Cardiac muscle cell (in vitro differentiated cells and primary cell): ENCODE measurements around the gene AP4B1. TPM values are rescaled to one million over a fixed set of nuclear protein-coding genes. Genes with fewer than 3 reads are reported as not detected.

Source experiments
- DNase-seq, 2 donors: peaks; one replicate each; pipeline versions ENCODE4 v3.0.0 to v3.0.0-alpha.2; 2010 to 2017; ENCODE audit warnings: low read depth in 1 of 2, low spot score in 1 of 2
- H3K27ac ChIP-seq: fragments of 200-600 bp; sonication (generic); 2 replicates; pipeline ENCODE4 v1.5.1; 2016
- H3K27me3 ChIP-seq: fragments of 200-600 bp; sonication (generic); 2 replicates; pipeline ENCODE4 v1.6.0; 2016; ENCODE audit warnings: control low read depth
- H3K36me3 ChIP-seq: fragments of 200-600 bp; sonication (generic); 2 replicates; pipeline ENCODE4 v1.5.1; 2016; ENCODE audit warnings: control low read depth
- H3K4me1 ChIP-seq: fragments of 200-600 bp; sonication (generic); 2 replicates; pipeline ENCODE4 v1.8.1; 2017; ENCODE audit warnings: low read depth, mild to moderate bottlenecking, mixed run types
- H3K4me3 ChIP-seq: fragments of 200-600 bp; sonication (generic); 2 replicates; pipeline ENCODE4 v1.5.1; 2016; ENCODE audit warnings: mild to moderate bottlenecking
- H3K9me3 ChIP-seq: fragments of 200-600 bp; sonication (generic); 2 replicates; pipeline ENCODE4 v1.5.1; 2017; ENCODE audit warnings: low read depth, mild to moderate bottlenecking, control low read depth
- CTCF ChIP-seq: IDR thresholded peaks from 2 replicates; pipeline ENCODE4 v1.5.1; 2012; ENCODE audit warnings: low read depth, mild to moderate bottlenecking, low read length
- polyA plus RNA-seq: library from polyadenylated mRNA; unstranded; fragments of >200 nt; fragmentation: Nextera tagmentation; extraction: Ambion mirVana; gene quantifications from 2 replicates; pipeline ENCODE4 v1.2.1, GENCODE V29; 2016
- total RNA-seq: library from RNA; depleted of rRNA; stranded (reverse); fragments of >200 nt; gene quantifications from 2 replicates; pipeline ENCODE4 v1.2.3, GENCODE V29; 2016

The AP4B1 gene
- total and polyA plus RNA-seq, 2 experiments from 2014 or later, result 18.3 to 18.8 TPM

- Histone ChIP-seq H3K27ac (no peak overlapping the region), H3K4me1 (peaks cover 5% of the 10 kb centered on the region), H3K4me3 (no peak overlapping the region), H3K27me3 (no peaks in the 10 kb centered on the region), H3K36me3 (no peaks in the 10 kb centered on the region), H3K9me3 (no peaks in the 10 kb centered on the region)
- TF ChIP-seq CTCF, result no peak
- DNase-seq, result no peak
Observed at GRCh38 chr1:113879739-113880038, 24.9 kb downstream of the AP4B1 start.

- H3K27me3 ChIP-seq, result no peaks in the 10 kb centered on the region
- H3K9me3 ChIP-seq, result no peaks in the 10 kb centered on the region
- H3K4me1 ChIP-seq, result peaks cover 5% of the 10 kb centered on the region
- no peak overlapping the region for H3K4me3 ChIP-seq
- H3K27ac ChIP-seq, result no peak overlapping the region
- DNase-seq, result no peak
- H3K36me3 ChIP-seq, result no peaks in the 10 kb centered on the region
- no peak for TF ChIP-seq CTCF
Observed at GRCh38 chr1:113876176-113876575, 28.4 kb downstream of the AP4B1 start.

GRCh38 chr1:113875714-113876113, 28.9 kb downstream of the AP4B1 start:
- H3K4me3 ChIP-seq, result no peak overlapping the region
- no peaks in the 10 kb centered on the region for H3K9me3 ChIP-seq
- peaks cover 5% of the 10 kb centered on the region for H3K4me1 ChIP-seq
- no peak for TF ChIP-seq CTCF
- H3K36me3 ChIP-seq, result no peaks in the 10 kb centered on the region
- no peak for DNase-seq
- no peaks in the 10 kb centered on the region for H3K27me3 ChIP-seq
- H3K27ac ChIP-seq, result no peak overlapping the region

- peak; percentile 30 for TF ChIP-seq CTCF
Observed at GRCh38 chr1:113874012-113874879, 30.4 kb downstream of the AP4B1 start.

GRCh38 chr1:113872219-113872935, 32.2 kb downstream of the AP4B1 start:
- no peaks in the 10 kb centered on the region for H3K27me3 ChIP-seq
- H3K9me3 ChIP-seq, result no peaks in the 10 kb centered on the region
- DNase-seq, result peak in 1 of 2 donors; percentile 55
- no peak overlapping the region for H3K4me3 ChIP-seq
- no peaks in the 10 kb centered on the region for H3K36me3 ChIP-seq
- TF ChIP-seq CTCF, result no peak
- no peaks in the 10 kb centered on the region for H3K4me1 ChIP-seq
- H3K27ac ChIP-seq, result no peak overlapping the region

More at GRCh38 chr1:113874012-113874879, 30.4 kb downstream of the AP4B1 start:
- no peaks in the 10 kb centered on the region for H3K36me3 ChIP-seq
- no peaks in the 10 kb centered on the region for H3K9me3 ChIP-seq
- H3K27me3 ChIP-seq, result no peaks in the 10 kb centered on the region
- peaks cover 5% of the 10 kb centered on the region for H3K4me1 ChIP-seq
- no peak overlapping the region for H3K27ac ChIP-seq
- H3K4me3 ChIP-seq, result no peak overlapping the region
- DNase-seq, result peak in 1 of 2 donors; percentile 64
